Epithelial cell of alveolus of lung (primary cell): Measurements from ENCODE around the gene HIP1. TPM values are rescaled to one million over a fixed set of nuclear protein-coding genes. Genes with fewer than 3 reads are reported as not detected.

Source experiments
- total RNA-seq: library from RNA; depleted of rRNA; stranded (reverse); fragments of >200 nt; gene quantifications from 2 replicates; pipeline ENCODE4 v1.2.1, GENCODE V29; 2015

The HIP1 gene
- total RNA-seq: 14.8 and 16.5 TPM in 2 replicates

DNA sequence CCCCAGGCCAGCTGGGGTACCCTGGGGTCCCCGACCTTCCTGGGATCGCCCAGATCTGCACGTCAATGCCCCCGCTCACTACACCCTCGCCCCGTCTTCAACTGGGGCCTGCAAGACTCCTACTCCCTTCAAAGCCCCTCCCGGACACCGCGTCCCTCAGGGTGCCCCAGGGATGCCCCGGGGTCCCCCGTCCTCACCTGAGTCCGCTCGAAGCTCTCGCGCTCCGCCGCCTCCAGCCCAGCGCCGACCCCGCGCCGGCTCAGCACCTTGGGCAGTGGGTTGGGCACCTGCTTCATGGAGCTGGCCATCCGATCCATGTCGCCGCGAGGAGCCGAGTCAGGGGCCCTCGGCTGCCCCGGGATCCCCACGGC, at the start of gene HIP1:
TSS of gene HIP1 (minus strand) at position 338 of the 371 bp plus-strand sequence. CDS start at position 317, 21 bp downstream.

DNA sequence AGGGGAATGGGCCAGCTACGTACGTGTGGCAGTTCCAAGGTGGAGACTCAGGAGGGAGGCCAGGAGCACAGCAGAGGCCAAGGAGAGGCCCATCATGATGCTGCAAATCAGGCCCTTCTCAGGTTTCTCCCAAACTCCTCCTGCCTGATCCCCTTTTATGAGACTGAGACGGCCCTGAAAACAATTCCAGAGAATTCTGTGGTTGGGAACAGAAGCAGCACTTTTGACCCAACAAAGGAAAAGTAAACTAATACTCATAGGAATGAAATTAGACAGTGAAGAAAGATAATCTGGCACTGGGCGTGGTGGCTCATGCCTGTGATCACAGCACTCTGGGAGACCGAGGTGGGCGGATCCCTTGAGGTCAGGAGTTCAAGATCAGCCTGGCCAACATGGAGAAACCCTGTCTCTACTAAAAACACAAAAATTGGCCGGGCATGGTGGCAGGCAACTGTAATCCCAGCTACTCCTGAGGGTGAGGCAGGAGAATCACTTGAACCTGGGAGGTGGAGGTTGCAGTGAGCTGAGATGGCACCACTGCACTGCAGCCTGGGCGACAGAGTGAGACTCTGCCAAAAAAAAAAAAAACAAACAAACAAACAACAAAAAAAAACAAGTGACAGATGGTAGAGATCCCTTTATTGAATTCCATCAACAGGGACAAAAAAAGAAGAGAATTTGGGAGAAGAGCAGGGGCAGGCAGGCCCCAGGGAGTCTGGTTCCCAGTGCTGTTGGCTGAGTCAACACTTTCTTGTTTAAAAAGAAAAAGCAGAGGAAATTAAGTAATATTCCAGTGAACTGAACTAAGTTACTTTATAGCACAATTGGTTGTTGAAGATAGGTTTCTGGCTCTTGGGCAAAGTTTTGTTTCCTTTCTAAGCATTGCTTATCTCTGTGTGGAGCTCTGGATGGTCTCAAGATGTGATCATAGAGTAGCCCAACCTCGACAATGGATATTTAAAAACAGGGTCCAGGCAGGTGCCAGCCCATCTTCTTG, 33.6 kb upstream of the HIP1 start, which contains the start of gene CCL26:
TSS of gene CCL26 (minus strand) at position 131 of the 997 bp plus-strand sequence. CDS start at position 96, 35 bp downstream.

DNA sequence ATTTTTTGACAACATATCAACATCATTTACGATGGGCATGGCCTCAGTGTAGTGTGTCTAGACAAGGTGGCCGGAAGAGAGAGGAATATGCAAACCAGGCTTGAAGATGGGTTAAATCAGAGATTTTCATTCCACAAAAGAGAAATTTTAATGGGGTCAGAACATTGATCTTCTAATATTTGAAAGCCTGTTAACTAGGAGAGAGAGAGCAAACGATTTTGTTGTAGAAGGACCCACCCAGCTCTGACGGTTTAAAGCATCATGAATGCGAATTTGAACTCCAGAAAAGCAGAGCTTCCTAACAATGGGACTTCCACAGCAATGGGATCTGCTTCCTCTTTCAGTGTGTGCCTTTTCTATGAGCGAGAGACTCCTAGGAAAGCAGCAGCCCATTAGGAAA, 246.7 kb downstream of the HIP1 start, which contains the start of gene SPDYE5:
TSS of gene SPDYE5 (plus strand) at position 301 of the 400 bp plus-strand sequence. CDS start 1,728 bp downstream, outside the sequence.

DNA sequence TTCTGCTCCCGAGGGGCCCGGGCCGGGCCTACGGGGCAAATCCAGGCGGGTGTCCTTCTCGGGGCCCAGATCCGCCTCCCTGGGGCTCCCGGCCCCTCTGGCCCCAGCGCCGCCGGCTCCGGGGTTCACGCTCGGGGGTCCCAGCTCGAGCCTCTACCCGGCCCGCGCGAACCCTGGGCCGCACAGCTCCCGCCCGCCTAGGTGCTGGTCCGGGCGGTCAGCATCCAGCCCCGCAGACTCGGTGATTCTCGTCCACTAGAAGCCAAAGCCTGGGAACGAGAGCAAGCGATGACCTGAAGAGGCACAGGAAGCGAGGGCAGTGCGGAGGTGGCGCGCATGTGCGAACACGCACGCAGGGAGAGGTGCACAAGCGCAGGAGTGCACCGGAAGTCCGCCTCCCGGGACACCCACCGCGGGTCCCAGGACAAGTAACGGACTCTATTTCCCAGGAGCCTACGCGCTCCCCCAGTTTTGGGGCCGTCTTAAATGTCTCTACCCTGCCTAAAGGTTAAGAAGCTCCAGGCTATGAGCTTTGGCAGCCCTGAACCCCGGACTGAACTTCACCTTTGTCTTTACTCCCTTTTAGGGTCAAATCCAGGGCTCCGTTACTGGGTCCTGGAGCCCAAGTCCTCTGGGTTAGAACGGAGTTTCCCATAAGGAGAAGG, 252.6 kb downstream of the HIP1 start, which contains the start of gene POM121C:
TSS of gene POM121C (minus strand) at position 321 of the 665 bp plus-strand sequence. CDS start 44,803 bp downstream, outside the sequence.

Other genes starting within 250 kb of the HIP1 start
- not detected in 2 replicates for gene SPDYE5, start 246.6 kb downstream of the HIP1 start, total RNA-seq
- 0.78 TPM in 1 of 2 replicates, not detected in the other for gene CCL26, start 33.3 kb upstream of the HIP1 start, total RNA-seq
- gene CCL24, start 74.9 kb upstream of the HIP1 start, total RNA-seq: not detected in 2 replicates
- 51.5 and 56.0 TPM in 2 replicates for gene RHBDD2, start 140.1 kb upstream of the HIP1 start, total RNA-seq
- gene POR, start 176.2 kb upstream of the HIP1 start, total RNA-seq: 76.3 and 86.3 TPM in 2 replicates